PC-9 (cell line): ENCODE results near the gene SRA1.

Experiments
- EZH2 ChIP-seq: fragments of 200-600 bp; sonication (generic); IDR thresholded peaks from 2 replicates; pipeline ENCODE4 v1.8.0; 2017; ENCODE audit warnings: antibody characterized with exemption, low read depth
- TF ChIP-seq, protein P1 (sequence below): fragments of 200-600 bp; sonication (generic); conservative IDR thresholded peaks from 2 replicates; pipeline ENCODE4 v1.6.1; 2017; ENCODE audit warnings: mixed run types, antibody characterized with exemption, mild to moderate bottlenecking, moderate library complexity

DNA sequence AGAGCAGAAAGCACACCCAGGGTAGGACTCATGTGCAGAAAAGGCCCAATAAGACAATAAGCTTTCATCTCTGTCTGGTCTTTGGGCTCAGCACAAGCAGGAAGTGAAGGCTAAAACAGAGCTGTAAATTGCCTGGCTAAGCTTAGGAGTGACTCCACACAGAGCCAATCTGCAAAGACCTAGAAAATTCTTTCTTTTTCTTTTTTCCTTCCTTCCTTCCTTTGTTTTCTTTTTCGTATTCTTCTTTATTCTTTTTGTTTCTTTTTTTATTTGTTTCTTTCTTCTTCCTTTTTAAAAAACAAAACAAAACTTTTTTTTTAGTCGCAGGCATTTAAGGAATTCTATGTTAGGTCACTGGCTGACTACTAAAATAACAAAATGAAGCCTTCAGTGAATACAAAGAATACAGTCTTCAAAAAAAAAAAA lies 19.5 kb upstream of the SRA1 start:
- TF ChIP-seq, protein P1, sequence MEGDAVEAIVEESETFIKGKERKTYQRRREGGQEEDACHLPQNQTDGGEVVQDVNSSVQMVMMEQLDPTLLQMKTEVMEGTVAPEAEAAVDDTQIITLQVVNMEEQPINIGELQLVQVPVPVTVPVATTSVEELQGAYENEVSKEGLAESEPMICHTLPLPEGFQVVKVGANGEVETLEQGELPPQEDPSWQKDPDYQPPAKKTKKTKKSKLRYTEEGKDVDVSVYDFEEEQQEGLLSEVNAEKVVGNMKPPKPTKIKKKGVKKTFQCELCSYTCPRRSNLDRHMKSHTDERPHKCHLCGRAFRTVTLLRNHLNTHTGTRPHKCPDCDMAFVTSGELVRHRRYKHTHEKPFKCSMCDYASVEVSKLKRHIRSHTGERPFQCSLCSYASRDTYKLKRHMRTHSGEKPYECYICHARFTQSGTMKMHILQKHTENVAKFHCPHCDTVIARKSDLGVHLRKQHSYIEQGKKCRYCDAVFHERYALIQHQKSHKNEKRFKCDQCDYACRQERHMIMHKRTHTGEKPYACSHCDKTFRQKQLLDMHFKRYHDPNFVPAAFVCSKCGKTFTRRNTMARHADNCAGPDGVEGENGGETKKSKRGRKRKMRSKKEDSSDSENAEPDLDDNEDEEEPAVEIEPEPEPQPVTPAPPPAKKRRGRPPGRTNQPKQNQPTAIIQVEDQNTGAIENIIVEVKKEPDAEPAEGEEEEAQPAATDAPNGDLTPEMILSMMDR, result no peak
- no peak for TF ChIP-seq EZH2
